ENCODE measurements around the gene WDSUB1.

Gene WDSUB1

GRCh38 chr2:159200498-159200897 is 86.0 kb downstream of the WDSUB1 start:
- no peak for TF ChIP-seq CTCF (IDR thresholded peaks at IDR 0.05; ENCODE audit: low read depth, low read length, missing control alignments)
- no peaks in the 10 kb centered on the region for H3K27me3 ChIP-seq (replicated peaks)
- in situ Hi-C loops (cut with HindIII; ENCODE audit: low pct_ligation_motif_present, low sequenced_read_pairs): no loop called here
- peak overlapping the region; percentile 15 for H3K27ac ChIP-seq
- H3K4me3 ChIP-seq (ENCODE audit: low read depth, low read length): no peak overlapping the region
- peaks cover 43% of the 10 kb centered on the region for H3K36me3 ChIP-seq (replicated peaks)
- DNase-seq: peak; percentile 39

GRCh38 chr2:159199761-159200465 is 86.6 kb downstream of the WDSUB1 start:
- peak overlapping the region; percentile 1 for H3K27ac ChIP-seq
- in situ Hi-C loops (cut with HindIII; ENCODE audit: low pct_ligation_motif_present, low sequenced_read_pairs): no loop called here
- H3K27me3 ChIP-seq (replicated peaks): no peaks in the 10 kb centered on the region
- H3K4me3 ChIP-seq (ENCODE audit: low read depth, low read length): no peak overlapping the region
- DNase-seq: no peak
- peaks cover 47% of the 10 kb centered on the region for H3K36me3 ChIP-seq (replicated peaks)
- TF ChIP-seq CTCF (IDR thresholded peaks at IDR 0.05; ENCODE audit: low read depth, low read length, missing control alignments): no peak

DNA sequence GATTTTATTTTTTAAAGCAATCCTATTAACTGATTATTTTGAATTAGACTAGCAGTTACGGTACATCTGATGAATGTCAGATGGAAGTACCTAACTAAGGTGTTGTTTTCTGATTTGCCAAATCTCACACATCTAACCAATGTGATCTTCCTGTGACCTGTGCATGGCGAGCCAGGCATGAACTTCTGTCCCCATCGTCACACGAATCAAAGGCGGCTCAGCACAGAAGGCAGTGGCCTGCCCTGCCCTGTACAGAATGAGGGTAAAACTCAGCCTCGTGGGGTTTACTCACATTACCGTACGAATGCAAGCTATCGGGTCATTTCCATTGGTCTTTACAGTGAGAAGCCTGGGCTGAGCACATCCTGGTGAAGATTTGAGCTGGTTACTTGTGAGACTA is 87.3 kb downstream of the WDSUB1 start:
- no peak for TF ChIP-seq CTCF (IDR thresholded peaks at IDR 0.05; ENCODE audit: low read depth, low read length, missing control alignments)
- Histone ChIP-seq H3K4me3 (ENCODE audit: low read depth, low read length) (no peak overlapping the region), H3K27me3 (replicated peaks) (no peaks in the 10 kb centered on the region), H3K36me3 (replicated peaks) (peaks cover 54% of the 10 kb centered on the region), H3K27ac (no peak overlapping the region)
- DNase-seq: no peak
- in situ Hi-C loops (cut with HindIII; ENCODE audit: low pct_ligation_motif_present, low sequenced_read_pairs): no loop called here

GRCh38 chr2:159196393-159196925 is 90.0 kb downstream of the WDSUB1 start:
- Histone ChIP-seq H3K36me3 (replicated peaks) (peaks cover 52% of the 10 kb centered on the region), H3K4me3 (ENCODE audit: low read depth, low read length) (no peak overlapping the region), H3K27ac (no peak overlapping the region), H3K27me3 (replicated peaks) (no peaks in the 10 kb centered on the region)
- no peak for DNase-seq
- TF ChIP-seq CTCF (IDR thresholded peaks at IDR 0.05; ENCODE audit: low read depth, low read length, missing control alignments): no peak
- in situ Hi-C loops (cut with HindIII; ENCODE audit: low pct_ligation_motif_present, low sequenced_read_pairs): no loop called here

- DNase-seq: no peak
- H3K36me3 ChIP-seq (replicated peaks): peaks cover 52% of the 10 kb centered on the region
- in situ Hi-C loops (cut with HindIII; ENCODE audit: low pct_ligation_motif_present, low sequenced_read_pairs): no loop called here
- no peaks in the 10 kb centered on the region for H3K27me3 ChIP-seq (replicated peaks)
- H3K27ac ChIP-seq: no peak overlapping the region
- H3K4me3 ChIP-seq (ENCODE audit: low read depth, low read length): no peak overlapping the region
- no peak for TF ChIP-seq CTCF (IDR thresholded peaks at IDR 0.05; ENCODE audit: low read depth, low read length, missing control alignments)
These were observed 90.8 kb downstream of the WDSUB1 start for GRCh38 chr2:159195697-159196096.

DNA sequence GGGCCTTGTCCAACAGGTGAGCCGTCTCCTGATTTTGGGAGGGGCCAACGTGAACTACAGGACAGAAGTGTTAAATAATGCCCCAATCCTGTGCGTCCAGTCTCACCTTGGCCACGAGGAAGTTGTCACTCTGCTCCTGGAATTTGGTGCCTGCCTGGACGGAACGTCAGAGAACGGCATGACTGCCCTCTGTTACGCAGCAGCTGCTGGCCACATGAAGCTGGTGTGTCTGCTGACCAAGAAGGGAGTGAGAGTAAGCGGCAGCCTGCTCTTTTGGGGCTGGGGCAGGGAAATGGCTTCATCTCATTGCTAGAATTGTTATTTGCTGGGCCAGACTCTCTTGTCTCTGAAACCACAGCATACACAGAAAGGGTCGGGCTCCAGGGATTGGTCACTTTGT is 92.3 kb downstream of the WDSUB1 start:
- no peak overlapping the region for H3K4me3 ChIP-seq (ENCODE audit: low read depth, low read length)
- TF ChIP-seq CTCF (IDR thresholded peaks at IDR 0.05; ENCODE audit: low read depth, low read length, missing control alignments): no peak
- no peaks in the 10 kb centered on the region for H3K27me3 ChIP-seq (replicated peaks)
- in situ Hi-C loops (cut with HindIII; ENCODE audit: low pct_ligation_motif_present, low sequenced_read_pairs): no loop called here
- no peak overlapping the region for H3K27ac ChIP-seq
- no peak for DNase-seq
- peaks cover 56% of the 10 kb centered on the region for H3K36me3 ChIP-seq (replicated peaks)

Measured in brain microvascular endothelial cell (primary cell).